ENCODE data around the gene MTRFR. TPM values are rescaled to one million over a fixed set of nuclear protein-coding genes. Genes with fewer than 3 reads are reported as not detected.

Gene MTRFR
- total RNA-seq, 1 donor from 2014 or later: 8.1 TPM

- ATAC-seq (ENCODE audit: poor library complexity) (no peak), DNase-seq (no peak)
- intact Hi-C loops (cut with DNase I): no loop called here
Observed at GRCh38 chr12:123267335-123267920, 34.2 kb downstream of the MTRFR start.

- intact Hi-C loops (cut with DNase I): no loop called here
- peak; percentile 6 for ATAC-seq (ENCODE audit: poor library complexity)
- DNase-seq: peak; percentile 62
Observed at GRCh38 chr12:123267991-123268843, 35.0 kb downstream of the MTRFR start.

- ATAC-seq (ENCODE audit: poor library complexity): no peak
- intact Hi-C loops (cut with DNase I): no loop called here
Observed at GRCh38 chr12:123268850-123269249, 35.6 kb downstream of the MTRFR start.

GRCh38 chr12:123269395-123269892 is 36.2 kb downstream of the MTRFR start:
- DNase-seq (peak; percentile 86), ATAC-seq (ENCODE audit: poor library complexity) (peak; percentile 56)
- intact Hi-C loops (cut with DNase I): no loop called here

More at GRCh38 chr12:123268850-123269249, 35.6 kb downstream of the MTRFR start:
- no peak for DNase-seq

- intact Hi-C loops (cut with DNase I): no loop called here
- ATAC-seq (ENCODE audit: poor library complexity) (no peak), DNase-seq (no peak)
Observed at GRCh38 chr12:123269896-123270213, 36.6 kb downstream of the MTRFR start.

GRCh38 chr12:123270214-123271000 is 37.2 kb downstream of the MTRFR start:
- intact Hi-C loops (cut with DNase I): no loop called here
- DNase-seq (peak; percentile 58), ATAC-seq (ENCODE audit: poor library complexity) (peak; percentile 11)

GRCh38 chr12:123271001-123271668 is 37.9 kb downstream of the MTRFR start:
- intact Hi-C loops (cut with DNase I): no loop called here
- ATAC-seq (ENCODE audit: poor library complexity) (peak; percentile 69), DNase-seq (peak; percentile 85)

GRCh38 chr12:123273166-123273565 is 39.9 kb downstream of the MTRFR start:
- no peak for DNase-seq
- intact Hi-C loops (cut with DNase I): no loop called here
- ATAC-seq (ENCODE audit: poor library complexity): no peak

- peak; percentile 45 for ATAC-seq (ENCODE audit: poor library complexity)
- DNase-seq: no peak
- intact Hi-C loops (cut with DNase I): no loop called here
Observed at GRCh38 chr12:123278101-123278627, 44.9 kb downstream of the MTRFR start.

- DNase-seq (no peak), ATAC-seq (ENCODE audit: poor library complexity) (no peak)
- intact Hi-C loops (cut with DNase I): no loop called here
Observed at GRCh38 chr12:123280971-123281370, 47.7 kb downstream of the MTRFR start.

- ATAC-seq (ENCODE audit: poor library complexity) (no peak), DNase-seq (no peak)
- intact Hi-C loops (cut with DNase I): no loop called here
Observed at GRCh38 chr12:123282111-123282510, 48.9 kb downstream of the MTRFR start.

GRCh38 chr12:123283461-123283860 is 50.2 kb downstream of the MTRFR start:
- DNase-seq (no peak), ATAC-seq (ENCODE audit: poor library complexity) (no peak)
- intact Hi-C loops (cut with DNase I): no loop called here

GRCh38 chr12:123284669-123285068 is 51.4 kb downstream of the MTRFR start:
- intact Hi-C loops (cut with DNase I): no loop called here
- DNase-seq (no peak), ATAC-seq (ENCODE audit: poor library complexity) (no peak)

GRCh38 chr12:123286652-123287373 is 53.6 kb downstream of the MTRFR start:
- intact Hi-C loops (cut with DNase I): no loop called here
- ATAC-seq (ENCODE audit: poor library complexity): no peak
- no peak for DNase-seq

GRCh38 chr12:123288751-123289346 is 55.6 kb downstream of the MTRFR start:
- ATAC-seq (ENCODE audit: poor library complexity): no peak
- no peak for DNase-seq
- intact Hi-C loops (cut with DNase I): no loop called here

GRCh38 chr12:123289911-123290310 is 56.7 kb downstream of the MTRFR start:
- intact Hi-C loops (cut with DNase I): no loop called here
- DNase-seq: no peak
- no peak for ATAC-seq (ENCODE audit: poor library complexity)

GRCh38 chr12:123293178-123293760 is 60.0 kb downstream of the MTRFR start:
- DNase-seq (no peak), ATAC-seq (ENCODE audit: poor library complexity) (no peak)
- intact Hi-C loops (cut with DNase I): no loop called here
